HepG2 (cell line): Measurements from ENCODE around the gene RNU11. TPM values are rescaled to one million over a fixed set of nuclear protein-coding genes. Genes with fewer than 3 reads are reported as not detected.

Source experiments
- ATF7-NPFF ChIP-seq: sonication (generic); formaldehyde crosslinking; IDR thresholded peaks from 2 replicates; pipeline ENCODE4 v1.8.1; 2023; ENCODE audit warnings: mild to moderate bottlenecking, low read depth, missing genetic modification reagents, moderate library complexity
- BHLHE40 ChIP-seq: IDR thresholded peaks from 2 replicates; pipeline ENCODE4 v1.6.1; 2011; ENCODE audit warnings: low read length, improper control_type of control experiment
- ETV5 ChIP-seq: IDR thresholded peaks from 2 replicates; pipeline ENCODE4 v1.6.1; 2018; ENCODE audit warnings: missing biosample characterization, missing genetic modification reagents, inconsistent platforms, borderline replicate concordance
- FIP1L1 ChIP-seq: fragments of 200-400 bp; formaldehyde crosslinking; IDR thresholded peaks from 2 replicates; pipeline ENCODE4 v1.6.1; 2018; ENCODE audit warnings: low read depth, mild to moderate bottlenecking, low read length, moderate library complexity, borderline replicate concordance; ENCODE audit not compliant: insufficient read depth
- GATAD2A ChIP-seq: IDR thresholded peaks from 2 replicates; pipeline ENCODE4 v1.6.1; 2016
- HNRNPL ChIP-seq: fragments of 200-400 bp; formaldehyde crosslinking; IDR thresholded peaks from 2 replicates; pipeline ENCODE4 v1.6.1; 2017; ENCODE audit warnings: mild to moderate bottlenecking, low read depth, low read length
- KDM6A ChIP-seq: IDR thresholded peaks from 2 replicates; pipeline ENCODE4 v1.6.1; 2016; ENCODE audit warnings: low read depth
- KLF12 ChIP-seq: sonication (generic); formaldehyde crosslinking; IDR thresholded peaks from 2 replicates; pipeline ENCODE4 v1.4.0; 2020; ENCODE audit warnings: missing genetic modification reagents, borderline replicate concordance
- KLF9 ChIP-seq: IDR thresholded peaks from 2 replicates; pipeline ENCODE4 v1.6.1; 2016; ENCODE audit warnings: low read depth
- MZF1 ChIP-seq: sonication (generic); formaldehyde crosslinking; IDR thresholded peaks from 2 replicates; pipeline ENCODE4 v1.8.1; 2023; ENCODE audit warnings: mild to moderate bottlenecking, missing genetic modification reagents, borderline replicate concordance
- NFYC ChIP-seq: IDR thresholded peaks from 2 replicates; pipeline ENCODE4 v1.6.1; 2016; ENCODE audit warnings: missing genetic modification reagents, missing compliant biosample characterization
- NR0B2 ChIP-seq: sonication (generic); formaldehyde crosslinking; IDR thresholded peaks from 2 replicates; pipeline ENCODE4 v1.4.0; 2020; ENCODE audit warnings: mild to moderate bottlenecking, missing genetic modification reagents
- STAT5B ChIP-seq: sonication (generic); formaldehyde crosslinking; IDR thresholded peaks from 2 replicates; pipeline ENCODE4 v1.4.0; 2020; ENCODE audit warnings: missing genetic modification reagents
- ZMYM3 ChIP-seq: sonication (generic); formaldehyde crosslinking; IDR thresholded peaks from 2 replicates; pipeline ENCODE4 v1.5.1; 2020; ENCODE audit warnings: mild to moderate bottlenecking, missing genetic modification reagents
- ZNF124 ChIP-seq: sonication (generic); formaldehyde crosslinking; IDR thresholded peaks from 2 replicates; pipeline ENCODE4 v1.4.0; 2020; ENCODE audit warnings: missing genetic modification reagents
- ZNF512 ChIP-seq: sonication (generic); formaldehyde crosslinking; IDR thresholded peaks from 2 replicates; pipeline ENCODE4 v1.4.0; 2020; ENCODE audit warnings: mild to moderate bottlenecking, missing genetic modification reagents
- ZNF530 ChIP-seq: sonication (generic); formaldehyde crosslinking; IDR thresholded peaks from 2 replicates; pipeline ENCODE4 v1.5.0; 2020; ENCODE audit warnings: low read depth, mild to moderate bottlenecking, missing genetic modification reagents
- ZNF549 ChIP-seq: sonication (generic); formaldehyde crosslinking; IDR thresholded peaks from 2 replicates; pipeline ENCODE4 v1.5.0; 2020; ENCODE audit warnings: missing genetic modification reagents
- ZNF644 ChIP-seq: IDR thresholded peaks from 2 replicates; pipeline ENCODE4 v1.6.1; 2016; ENCODE audit warnings: low read depth
- ZNF646 ChIP-seq: sonication (generic); formaldehyde crosslinking; IDR thresholded peaks from 2 replicates; pipeline ENCODE4 v1.9.0; 2021; ENCODE audit warnings: mild to moderate bottlenecking, missing genetic modification reagents
- ZNF678 ChIP-seq: sonication (generic); formaldehyde crosslinking; IDR thresholded peaks from 2 replicates; pipeline ENCODE4 v1.4.0; 2020; ENCODE audit warnings: mild to moderate bottlenecking, missing genetic modification reagents
- ZNF709 ChIP-seq: sonication (generic); formaldehyde crosslinking; IDR thresholded peaks from 2 replicates; pipeline ENCODE4 v1.5.0; 2020; ENCODE audit warnings: mild to moderate bottlenecking, missing genetic modification reagents
- polyA plus RNA-seq, 8 experiments: library from polyadenylated mRNA; depleted of rRNA in 3 of 8; stranded (reverse) in 7 of 8; unstranded in 1 of 8; fragments of >200 nt; fragmentation: Illumina TruSeq in 4 of 8; extraction: Trizol in 4 of 8; gene quantifications; 2 replicates each; pipeline versions ENCODE4 v1.2.1 to v1.2.3, GENCODE V29; 2011 to 2016; ENCODE audit warnings: low read depth in 4 of 8, missing spikeins in 1 of 8, mixed read lengths in 1 of 8; ENCODE audit not compliant: insufficient read depth in 1 of 8
- total RNA-seq, 5 experiments: library from RNA; depleted of rRNA; stranded (reverse); fragments of >200 nt; fragmentation: Illumina TruSeq; extraction: Trizol; gene quantifications; 2 replicates each; pipeline ENCODE4 v1.2.3, GENCODE V29; 2016; ENCODE audit warnings: low read depth in 1 of 5

The RNU11 gene
- total and polyA plus RNA-seq, 2 of the 13 experiments (the other 11 are each of a cell fraction or from before 2014, with no cell fraction given), result not detected

GRCh38 chr1:28648474-28649198 lies at the start of gene RNU11 (continued):
- TF ChIP-seq ZNF549 (CRISPR knock-in tag) (no peak), KLF9 (CRISPR knock-in tag) (no peak), NFYC (CRISPR knock-in tag) (peak; percentile 54; the same call in 1 of the 2 replicates), ZNF678 (CRISPR knock-in tag) (no peak), KDM6A (CRISPR knock-in tag) (no peak; the same call in 1 of the 2 replicates), HNRNPL (no peak), ETV5 (peak; percentile 58; the same call in 1 of the 2 replicates), ZNF512 (no peak), NR0B2 (CRISPR knock-in tag) (no peak), FIP1L1 (no peak), ZNF530 (no peak), ZNF709 (CRISPR knock-in tag) (peak; percentile 79; the same call in 1 of the 2 replicates), STAT5B (CRISPR knock-in tag) (peak; percentile 95), KLF12 (CRISPR knock-in tag) (0 out of 2 replicates have a peak, but pooled peaks have one; percentile 38), ZNF124 (CRISPR knock-in tag) (peak; percentile 94), ZNF644 (CRISPR knock-in tag) (no peak), ZNF646 (no peak), ZMYM3 (CRISPR knock-in tag) (no peak), BHLHE40 (peak; percentile 40; the same call in 1 of the 2 replicates), ATF7-NPFF (CRISPR knock-in tag) (peak; percentile 91), GATAD2A (peak; percentile 67), MZF1 (CRISPR knock-in tag) (no peak)
